Measurements from ENCODE around the gene GPR161.

DNA sequence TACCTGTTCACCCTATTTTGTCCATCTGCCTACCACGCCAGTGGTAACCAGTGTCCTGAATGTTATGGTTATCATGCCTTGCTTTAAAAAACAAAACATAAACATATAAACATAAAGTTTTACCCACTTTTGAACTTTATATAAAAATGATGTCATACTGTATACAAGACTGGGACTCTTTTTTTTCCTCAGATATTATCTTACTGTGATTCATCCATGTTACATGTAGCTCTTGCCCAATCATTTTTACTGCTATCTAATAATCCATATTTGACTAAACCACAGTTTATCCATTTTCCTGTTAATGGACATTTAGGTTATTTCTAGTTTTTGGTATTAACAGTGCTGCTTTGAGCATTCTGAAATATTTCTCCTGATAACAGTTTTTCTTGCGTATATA lies 78.8 kb downstream of the GPR161 start:
- TF ChIP-seq CTCF (IDR thresholded peaks at IDR 0.05) (no peak), EP300 (IDR thresholded peaks at IDR 0.05) (no peak), POLR2A (IDR thresholded peaks at IDR 0.05; ENCODE audit: low read depth) (no peak), POLR2AphosphoS5 (IDR thresholded peaks at IDR 0.05) (no peak)

Data from esophagus muscularis mucosa (tissue), 4 donors.